ENCODE results near the gene CDK19. TPM values are rescaled to one million over a fixed set of nuclear protein-coding genes. Genes with fewer than 3 reads are reported as not detected.
A peak's percentile ranks its signal among the peaks of the same experiment; 100 is the strongest.

The CDK19 gene
- total and polyA plus RNA-seq, 9 of the 15 experiments (the other 6 are each of a cell fraction or from before 2014, with no cell fraction given): 3.8 to 15.2 (median 7.4) TPM

GRCh38 chr6:110712238-110712637 lies 103.0 kb downstream of the CDK19 start:
- H3K4me2 ChIP-seq (ENCODE audit: insufficient read depth, low read length): no peak overlapping the region
- H2AFZ ChIP-seq (ENCODE audit: low read depth, low read length): no peak overlapping the region
- ATAC-seq (no peak), FAIRE-seq (no peak), DNase-seq (ENCODE audit: extremely low read depth in 1 of 4, low spot score in 3 of 4) (no peak)
- intact Hi-C loops (cut with micrococcal nuclease): no loop called here
- POLR2A ChIA-PET: interaction anchor here (0.6 to 1.3 kb wide), 5 partner anchors 23 to 772 kb away, joined by 3 to 4 read pairs (median 3); partner anchors contain the start of gene AMD1
- CTCF ChIA-PET (ENCODE audit: low intra/inter-chr PET ratio): no interaction called here
- WGBS (ENCODE audit: insufficient coverage, low coverage, missing lambda C conversion rate): 10% methylated on average over 3 of the region's 3 CpGs
- H3K36me3 ChIP-seq (ENCODE audit: control insufficient read depth, insufficient read depth, low read length): no peaks in the 10 kb centered on the region
- H3K9me1 ChIP-seq (ENCODE audit: control insufficient read depth, insufficient read depth, low read length): no peaks in the 10 kb centered on the region
- H3K9ac ChIP-seq (ENCODE audit: insufficient read depth in 1 of 2, low read depth in 2 of 2, low read length in 2 of 2): no peak overlapping the region
- TF ChIP-seq NR2C2 (CRISPR knock-in tag; IDR thresholded peaks at IDR 0.05): no peak
- TF ChIP-seq NR2C2 (tag; IDR thresholded peaks at IDR 0.05): no peak
- TF ChIP-seq MAFF (IDR thresholded peaks at IDR 0.05; ENCODE audit: low read length): peak; percentile 27; the same call in 1 of the 2 replicates
- 0 out of 2 replicates have a peak, but pooled peaks have one; percentile 15 for TF ChIP-seq MAFG (tag; conservative IDR thresholded peaks at IDR 0.05)
- peak; percentile 64 for TF ChIP-seq C11orf30 (IDR thresholded peaks at IDR 0.05; ENCODE audit: low read depth)
- peak; percentile 77 for TF ChIP-seq ZNF316 (IDR thresholded peaks at IDR 0.05)
- no peak for TF ChIP-seq ZHX1 (conservative IDR thresholded peaks at IDR 0.05; ENCODE audit: low read length)
- H3K27me3 ChIP-seq (ENCODE audit: control insufficient read depth in 2 of 2, insufficient read depth in 2 of 2, low read length in 2 of 2): peaks cover 0 to 4% of the 10 kb centered on the region in 2 experiments; a peak in 1 of 5 replicates
- no peaks in the 10 kb centered on the region for H3K79me2 ChIP-seq (ENCODE audit: control insufficient read depth, insufficient read depth, low read length)
- no peak overlapping the region for H3K27ac ChIP-seq (ENCODE audit: extremely low read depth, low read depth, low read length)
- in situ Hi-C loops (cut with MboI): no loop called here
- H4K20me1 ChIP-seq (replicated peaks; ENCODE audit: control insufficient read depth, insufficient read depth, low read length): no peaks in the 10 kb centered on the region
- BruUV-seq (replicated peaks): no TSS peak
- H3K9me3 ChIP-seq (replicated peaks; ENCODE audit: control insufficient read depth, insufficient read depth, low read depth, low read length): no peaks in the 10 kb centered on the region
- no peaks in the 10 kb centered on the region for H3K4me1 ChIP-seq (replicated peaks in 1 of 2; ENCODE audit: control insufficient read depth in 2 of 2, insufficient read depth in 2 of 2, low read length in 2 of 2)
- H3K4me3 ChIP-seq: no peak overlapping the region

All from K562 (cell line).